Measurements from ENCODE around the gene IL3RA.
A peak's percentile ranks its signal among the peaks of the same experiment; 100 is the strongest.
"Not testable (repeated sequence)": the region's sequence is repeated elsewhere in the genome, so short reads cannot be mapped to it uniquely, and the experiment has no call there.

IL3RA gene

DNA sequence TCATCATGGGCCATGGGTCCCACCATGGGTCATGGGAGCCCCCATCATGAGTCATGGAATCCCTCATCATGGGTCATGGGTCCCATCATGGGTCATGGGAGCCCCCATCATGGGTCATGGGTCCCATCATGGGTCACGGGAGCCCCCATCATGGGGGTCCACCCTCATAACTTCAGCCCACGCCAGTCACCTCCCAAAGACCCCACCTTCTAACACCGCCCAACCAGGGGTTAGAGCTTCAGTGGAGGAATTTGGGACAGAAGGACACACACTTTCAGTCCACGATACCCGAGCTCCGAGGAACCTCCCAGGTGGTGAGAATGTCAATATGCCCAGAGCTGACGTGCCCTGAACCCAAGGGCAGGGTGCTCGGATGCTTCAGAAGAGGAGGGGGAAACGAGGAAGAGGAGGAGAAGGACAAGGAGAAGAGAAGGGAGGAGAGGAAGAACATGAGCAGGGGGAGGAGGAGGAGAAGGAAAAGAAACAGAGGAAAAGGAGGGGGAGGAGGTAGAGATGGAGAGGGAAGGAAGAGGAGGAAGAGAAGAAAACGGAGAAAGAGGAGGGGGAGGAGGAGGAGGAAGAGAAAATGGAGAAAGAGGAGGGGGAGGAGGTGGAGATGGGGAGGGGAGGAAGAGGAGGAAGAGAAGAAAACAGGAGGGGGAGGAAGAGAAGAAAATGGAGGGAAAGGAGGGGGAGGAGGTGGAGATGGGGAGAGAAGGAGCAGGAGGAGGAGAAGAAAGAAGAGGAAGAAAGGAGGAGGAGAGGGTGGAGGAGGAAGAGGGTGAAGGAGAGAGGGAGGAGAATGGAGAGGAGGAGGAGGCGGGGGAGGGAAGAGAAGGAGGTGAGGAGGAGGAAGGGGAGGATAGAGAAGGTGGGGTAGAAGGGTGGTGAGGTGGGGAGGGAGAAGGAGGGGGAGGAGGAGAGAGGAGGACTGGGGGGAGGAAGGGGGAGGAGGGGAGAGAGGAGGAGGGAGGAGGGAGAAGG is 17.7 kb downstream of the IL3RA start:
- Mint-ChIP-seq H3K27me3 (no peaks in the 10 kb centered on the region), H3K4me1 (ENCODE audit: low read depth) (no peaks in the 10 kb centered on the region), H3K36me3 (ENCODE audit: low read depth) (no peaks in the 10 kb centered on the region), H3K27ac (peak overlapping the region; percentile 70), H3K9me3 (no peaks in the 10 kb centered on the region), H3K4me3 (no peak overlapping the region)

DNA sequence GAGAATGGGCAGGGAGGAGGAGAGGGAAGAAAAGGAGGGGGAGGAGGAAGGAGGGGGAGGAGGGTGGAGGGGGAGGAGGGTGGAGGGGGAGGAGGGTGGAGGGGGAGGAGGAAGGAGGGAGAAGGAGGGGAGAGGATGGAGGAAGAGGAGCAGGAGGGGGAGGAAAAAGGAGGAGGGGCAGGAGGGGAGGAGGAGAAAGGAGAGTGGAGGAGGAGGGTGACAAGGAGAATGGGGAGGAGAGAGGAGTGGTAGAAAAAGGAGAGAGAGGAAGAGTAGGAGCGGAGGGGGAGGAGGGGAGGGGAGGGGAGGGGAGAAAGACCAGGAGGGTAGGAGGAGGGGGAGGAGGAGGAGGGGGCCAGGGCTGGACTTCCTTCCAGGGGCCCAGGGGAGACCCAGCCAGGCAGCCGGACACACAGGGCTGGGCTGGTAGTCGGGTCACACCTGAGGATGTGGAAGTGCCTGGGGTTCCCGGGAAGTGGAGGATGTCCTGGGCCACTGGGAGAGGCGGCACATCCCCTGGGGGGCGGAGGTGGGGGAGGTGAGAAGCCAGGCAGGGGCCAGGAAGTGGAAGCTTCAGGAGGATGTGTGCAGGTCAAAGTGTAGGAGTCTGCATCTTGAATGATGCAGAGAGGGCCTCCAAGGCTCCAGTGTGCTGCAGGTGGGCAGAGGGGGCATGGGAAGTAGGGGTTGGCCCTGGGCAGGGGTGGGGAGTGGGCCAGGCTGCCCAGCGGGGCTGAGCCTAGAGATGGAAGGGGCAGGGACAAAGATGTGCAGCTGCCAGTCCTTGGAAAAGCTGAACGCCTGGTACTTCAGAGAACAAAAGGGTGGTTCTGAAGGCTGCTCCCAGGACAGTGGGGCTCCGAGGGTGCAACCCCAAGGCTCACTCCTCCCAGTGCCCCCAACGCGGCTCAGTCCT is 18.8 kb downstream of the IL3RA start:
- Mint-ChIP-seq H3K27me3 (no peaks in the 10 kb centered on the region), H3K4me3 (no peak overlapping the region), H3K4me1 (ENCODE audit: low read depth) (no peaks in the 10 kb centered on the region), H3K9me3 (no peaks in the 10 kb centered on the region), H3K36me3 (ENCODE audit: low read depth) (no peaks in the 10 kb centered on the region), H3K27ac (no peak overlapping the region)

GRCh38 chrX:1357993-1358392 is 21.4 kb downstream of the IL3RA start:
- H3K27me3 Mint-ChIP-seq = no peaks in the 10 kb centered on the region
- no peaks in the 10 kb centered on the region for H3K9me3 Mint-ChIP-seq
- H3K4me1 Mint-ChIP-seq (ENCODE audit: low read depth) = peaks cover 5% of the 10 kb centered on the region
- peaks cover 8% of the 10 kb centered on the region for H3K36me3 Mint-ChIP-seq (ENCODE audit: low read depth)
- H3K27ac Mint-ChIP-seq = no peak overlapping the region
- H3K4me3 Mint-ChIP-seq = no peak overlapping the region

- Mint-ChIP-seq H3K4me1 (ENCODE audit: low read depth) (peaks cover 5% of the 10 kb centered on the region), H3K9me3 (no peaks in the 10 kb centered on the region), H3K27ac (no peak overlapping the region), H3K27me3 (no peaks in the 10 kb centered on the region), H3K4me3 (no peak overlapping the region), H3K36me3 (ENCODE audit: low read depth) (peaks cover 8% of the 10 kb centered on the region)
Measured at GRCh38 chrX:1358793-1359476, 22.4 kb downstream of the IL3RA start.

GRCh38 chrX:1359477-1359873 is 22.9 kb downstream of the IL3RA start:
- H3K4me1 Mint-ChIP-seq (ENCODE audit: low read depth) = peaks cover 5% of the 10 kb centered on the region
- peaks cover 8% of the 10 kb centered on the region for H3K36me3 Mint-ChIP-seq (ENCODE audit: low read depth)
- H3K27ac Mint-ChIP-seq = no peak overlapping the region
- H3K27me3 Mint-ChIP-seq = no peaks in the 10 kb centered on the region
- H3K4me3 Mint-ChIP-seq = no peak overlapping the region
- H3K9me3 Mint-ChIP-seq = no peaks in the 10 kb centered on the region

- peaks cover 5% of the 10 kb centered on the region for H3K4me1 Mint-ChIP-seq (ENCODE audit: low read depth)
- no peak overlapping the region for H3K4me3 Mint-ChIP-seq
- H3K27ac Mint-ChIP-seq = no peak overlapping the region
- H3K36me3 Mint-ChIP-seq (ENCODE audit: low read depth) = peaks cover 8% of the 10 kb centered on the region
- no peaks in the 10 kb centered on the region for H3K27me3 Mint-ChIP-seq
- H3K9me3 Mint-ChIP-seq = no peaks in the 10 kb centered on the region
Measured at GRCh38 chrX:1360171-1360570, 23.6 kb downstream of the IL3RA start.

DNA sequence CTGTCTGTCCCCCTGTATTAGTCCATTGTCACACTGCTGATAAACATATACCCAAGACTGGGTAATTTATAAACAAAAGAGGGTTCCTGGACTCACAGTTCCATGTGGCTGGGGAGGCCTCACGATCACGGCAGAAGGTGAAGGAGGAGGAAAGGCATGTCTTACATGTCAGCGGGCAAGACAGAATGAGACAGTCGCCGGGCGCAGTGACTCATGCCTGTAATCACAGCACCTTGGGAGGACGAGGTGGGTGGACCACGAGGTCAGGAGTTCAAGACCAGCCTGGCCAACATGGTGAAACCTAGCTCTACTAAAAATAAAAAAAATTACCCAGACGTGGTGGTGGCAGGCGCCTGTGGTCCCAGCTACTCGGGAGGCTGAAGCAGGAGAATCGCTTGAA is 24.7 kb downstream of the IL3RA start:
- H3K9me3 Mint-ChIP-seq = no peaks in the 10 kb centered on the region
- H3K4me1 Mint-ChIP-seq (ENCODE audit: low read depth) = peaks cover 5% of the 10 kb centered on the region
- no peak overlapping the region for H3K27ac Mint-ChIP-seq
- no peak overlapping the region for H3K4me3 Mint-ChIP-seq
- peaks cover 8% of the 10 kb centered on the region for H3K36me3 Mint-ChIP-seq (ENCODE audit: low read depth)
- H3K27me3 Mint-ChIP-seq = no peaks in the 10 kb centered on the region

DNA sequence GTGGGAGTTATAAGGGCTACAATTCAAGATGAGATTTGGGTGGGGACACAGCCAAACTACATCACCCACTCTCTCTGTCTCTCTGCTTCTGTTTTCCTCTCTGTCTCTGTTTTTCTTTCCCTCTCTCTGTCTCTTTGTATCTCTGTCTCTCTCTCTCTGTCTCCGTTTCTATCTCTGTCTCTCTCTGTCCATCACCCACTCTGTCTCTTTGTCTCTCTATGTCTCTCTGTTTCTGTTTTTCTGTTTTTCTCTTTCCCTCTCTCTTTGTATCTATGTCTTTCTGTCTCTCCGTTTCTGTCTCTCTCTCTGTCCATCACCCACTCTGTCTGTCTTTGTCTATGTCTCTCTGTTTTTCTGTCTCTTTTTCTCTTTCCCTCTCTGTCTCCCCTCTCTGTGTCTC is 25.3 kb downstream of the IL3RA start:
- Mint-ChIP-seq H3K4me3 (no peak overlapping the region), H3K27me3 (no peaks in the 10 kb centered on the region), H3K4me1 (ENCODE audit: low read depth) (peaks cover 5% of the 10 kb centered on the region), H3K36me3 (ENCODE audit: low read depth) (peaks cover 8% of the 10 kb centered on the region), H3K9me3 (no peaks in the 10 kb centered on the region), H3K27ac (peak overlapping the region; percentile 26)

DNA sequence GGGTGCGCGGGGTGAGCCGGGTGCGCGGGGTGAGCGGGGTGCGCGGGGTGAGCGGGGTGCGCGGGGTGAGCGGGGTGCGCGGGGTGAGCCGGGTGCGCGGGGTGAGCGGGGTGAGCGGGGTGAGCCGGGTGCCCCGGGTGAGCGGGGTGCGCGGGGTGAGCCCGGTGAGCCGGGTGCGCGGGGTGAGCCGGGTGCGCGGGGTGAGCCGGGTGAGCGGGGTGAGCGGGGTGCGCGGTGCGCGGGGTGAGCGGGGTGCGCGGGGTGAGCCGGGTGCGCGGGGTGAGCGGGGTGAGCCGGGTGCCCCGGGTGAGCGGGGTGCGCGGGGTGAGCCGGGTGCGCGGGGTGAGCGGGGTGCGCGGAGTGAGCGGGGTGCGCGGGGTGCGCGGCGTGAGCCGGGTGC is 29.8 kb downstream of the IL3RA start:
- not testable (repeated sequence) for H3K27me3 Mint-ChIP-seq, H3K27ac Mint-ChIP-seq
- peaks cover 12% of the 10 kb centered on the region for H3K4me1 Mint-ChIP-seq (ENCODE audit: low read depth)

GRCh38 chrX:1368385-1368698 is 31.8 kb downstream of the IL3RA start:
- H3K4me1 Mint-ChIP-seq (ENCODE audit: low read depth) = peaks cover 7% of the 10 kb centered on the region
- H3K9me3 Mint-ChIP-seq = no peaks in the 10 kb centered on the region
- H3K27me3 Mint-ChIP-seq = no peaks in the 10 kb centered on the region
- H3K4me3 Mint-ChIP-seq = no peak overlapping the region
- peaks cover 8% of the 10 kb centered on the region for H3K36me3 Mint-ChIP-seq (ENCODE audit: low read depth)
- H3K27ac Mint-ChIP-seq = no peak overlapping the region

More for the DNA sequence above, 29.8 kb downstream of the IL3RA start:
- not testable (repeated sequence) for H3K9me3 Mint-ChIP-seq, H3K4me3 Mint-ChIP-seq
- peaks cover 16% of the 10 kb centered on the region for H3K36me3 Mint-ChIP-seq (ENCODE audit: low read depth)

- peaks cover 1% of the 10 kb centered on the region for H3K36me3 Mint-ChIP-seq (ENCODE audit: low read depth)
- H3K4me3 Mint-ChIP-seq = no peak overlapping the region
- peaks cover 4% of the 10 kb centered on the region for H3K4me1 Mint-ChIP-seq (ENCODE audit: low read depth)
- no peaks in the 10 kb centered on the region for H3K9me3 Mint-ChIP-seq
- no peaks in the 10 kb centered on the region for H3K27me3 Mint-ChIP-seq
- no peak overlapping the region for H3K27ac Mint-ChIP-seq
Measured at GRCh38 chrX:1378306-1378759, 41.7 kb downstream of the IL3RA start.

GRCh38 chrX:1380672-1381233 is 44.2 kb downstream of the IL3RA start:
- no peaks in the 10 kb centered on the region for H3K9me3 Mint-ChIP-seq
- H3K27ac Mint-ChIP-seq = peak overlapping the region; percentile 21
- peaks cover 4% of the 10 kb centered on the region for H3K4me1 Mint-ChIP-seq (ENCODE audit: low read depth)
- no peak overlapping the region for H3K4me3 Mint-ChIP-seq
- H3K27me3 Mint-ChIP-seq = no peaks in the 10 kb centered on the region
- peaks cover 20% of the 10 kb centered on the region for H3K36me3 Mint-ChIP-seq (ENCODE audit: low read depth)

- Mint-ChIP-seq H3K36me3 (ENCODE audit: low read depth) (peaks cover 57% of the 10 kb centered on the region), H3K9me3 (no peaks in the 10 kb centered on the region), H3K4me1 (ENCODE audit: low read depth) (peaks cover 30% of the 10 kb centered on the region), H3K27ac (no peak overlapping the region), H3K4me3 (no peak overlapping the region), H3K27me3 (no peaks in the 10 kb centered on the region)
Measured at GRCh38 chrX:1384658-1385252, 48.2 kb downstream of the IL3RA start.

Data from stimulated activated naive CD8-positive, alpha-beta T cell treated with anti-CD3 and anti-CD28 coated beads, Interleukin-15, Interleukin-2, amounts not matched to agents 100 ng/mL and 50 ng/mL, for 24 hours (primary cell).